ENCODE measurements around the gene VCAN.

The VCAN gene

DNA sequence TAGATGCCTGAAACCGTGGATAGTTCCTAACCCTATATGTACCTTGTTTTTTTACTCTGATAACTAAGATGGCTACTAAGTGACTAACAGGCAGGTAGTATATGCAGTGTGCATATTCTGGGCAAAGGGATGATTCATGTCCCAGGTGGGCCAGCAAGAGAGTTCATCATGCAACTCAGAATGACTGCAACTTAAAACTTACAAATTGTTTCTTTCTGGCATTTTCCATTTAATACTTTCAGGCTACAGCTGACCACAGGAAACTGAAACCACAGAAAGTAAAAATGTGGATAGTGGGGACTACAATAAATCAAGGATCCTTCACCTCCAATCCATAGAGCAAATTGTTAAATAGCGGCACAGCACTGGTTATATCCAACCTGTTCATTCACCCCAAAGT lies 30.7 kb upstream of the VCAN start:
- WGBS, 2 experiments: 96 to 100% methylated on average over 2 of the region's 2 CpGs
- no peak overlapping the region for H3K4me3 ChIP-seq (ENCODE audit: insufficient read depth, low read depth, low read length)
- no peak overlapping the region for H3K27ac ChIP-seq (ENCODE audit: insufficient read depth, low read depth, low read length, poor library complexity, severe bottlenecking)

GRCh38 chr5:83441747-83442146 lies 29.8 kb upstream of the VCAN start:
- no peak overlapping the region for H3K27ac ChIP-seq (ENCODE audit: insufficient read depth, low read depth, low read length, poor library complexity, severe bottlenecking)
- H3K4me3 ChIP-seq (ENCODE audit: insufficient read depth, low read depth, low read length): no peak overlapping the region
- H3K36me3 ChIP-seq (ENCODE audit: control insufficient read depth, insufficient read depth, low read length): no peaks in the 10 kb centered on the region
- no peaks in the 10 kb centered on the region for H3K9me3 ChIP-seq (ENCODE audit: control insufficient read depth, low read length)
- no peaks in the 10 kb centered on the region for H3K4me1 ChIP-seq (ENCODE audit: control insufficient read depth, insufficient read depth, low read length)
- H3K27me3 ChIP-seq (ENCODE audit: control insufficient read depth, insufficient read depth, low read length, poor library complexity, severe bottlenecking): no peaks in the 10 kb centered on the region
- WGBS, 2 experiments: 96 to 98% methylated on average over 3 to 4 of the region's 4 CpGs

More for the DNA sequence above, 30.7 kb upstream of the VCAN start:
- Histone ChIP-seq H3K27me3 (ENCODE audit: control insufficient read depth, insufficient read depth, low read length, poor library complexity, severe bottlenecking) (no peaks in the 10 kb centered on the region), H3K36me3 (ENCODE audit: control insufficient read depth, insufficient read depth, low read length) (no peaks in the 10 kb centered on the region), H3K9me3 (ENCODE audit: control insufficient read depth, low read length) (no peaks in the 10 kb centered on the region), H3K4me1 (ENCODE audit: control insufficient read depth, insufficient read depth, low read length) (no peaks in the 10 kb centered on the region)

GRCh38 chr5:83443534-83443933 lies 28.0 kb upstream of the VCAN start:
- H3K36me3 ChIP-seq (ENCODE audit: control insufficient read depth, insufficient read depth, low read length): no peaks in the 10 kb centered on the region

DNA sequence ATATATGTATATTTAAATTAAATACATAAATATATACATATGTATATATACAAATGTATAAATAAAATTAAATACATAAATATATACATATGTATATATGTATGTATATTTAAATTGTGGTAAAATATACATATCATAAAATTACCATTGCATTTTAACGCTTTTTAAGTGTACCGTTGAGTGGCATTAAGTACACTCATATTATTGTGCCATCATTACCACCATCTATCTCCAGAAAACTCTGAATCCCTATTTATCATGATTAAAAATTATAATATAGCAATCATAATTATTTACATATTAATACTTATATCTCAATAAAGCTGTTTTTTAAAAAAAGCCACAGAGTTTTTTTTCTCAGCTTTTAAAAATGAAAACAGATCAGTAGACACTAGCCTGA lies 27.1 kb upstream of the VCAN start:
- no peaks in the 10 kb centered on the region for H3K4me1 ChIP-seq (ENCODE audit: control insufficient read depth, insufficient read depth, low read length)
- no peak overlapping the region for H3K27ac ChIP-seq (ENCODE audit: insufficient read depth, low read depth, low read length, poor library complexity, severe bottlenecking)
- no peak overlapping the region for H3K4me3 ChIP-seq (ENCODE audit: insufficient read depth, low read depth, low read length)
- no peaks in the 10 kb centered on the region for H3K27me3 ChIP-seq (ENCODE audit: control insufficient read depth, insufficient read depth, low read length, poor library complexity, severe bottlenecking)
- no peaks in the 10 kb centered on the region for H3K36me3 ChIP-seq (ENCODE audit: control insufficient read depth, insufficient read depth, low read length)
- 90% methylated on average over 2 of the region's 2 CpGs; no CpG with 5 or more reads in 1 of the 2 experiments for WGBS, 2 experiments
- no peaks in the 10 kb centered on the region for H3K9me3 ChIP-seq (ENCODE audit: control insufficient read depth, low read length)

More at GRCh38 chr5:83443534-83443933, 28.0 kb upstream of the VCAN start:
- WGBS, 2 experiments: 91 to 94% methylated on average over 3 of the region's 3 CpGs
- Histone ChIP-seq H3K27me3 (ENCODE audit: control insufficient read depth, insufficient read depth, low read length, poor library complexity, severe bottlenecking) (no peaks in the 10 kb centered on the region), H3K27ac (ENCODE audit: insufficient read depth, low read depth, low read length, poor library complexity, severe bottlenecking) (no peak overlapping the region), H3K4me3 (ENCODE audit: insufficient read depth, low read depth, low read length) (no peak overlapping the region), H3K9me3 (ENCODE audit: control insufficient read depth, low read length) (no peaks in the 10 kb centered on the region), H3K4me1 (ENCODE audit: control insufficient read depth, insufficient read depth, low read length) (no peaks in the 10 kb centered on the region)

GRCh38 chr5:83446253-83446947 lies 25.1 kb upstream of the VCAN start:
- Histone ChIP-seq H3K4me1 (ENCODE audit: control insufficient read depth, insufficient read depth, low read length) (no peaks in the 10 kb centered on the region), H3K27ac (ENCODE audit: insufficient read depth, low read depth, low read length, poor library complexity, severe bottlenecking) (no peak overlapping the region), H3K36me3 (ENCODE audit: control insufficient read depth, insufficient read depth, low read length) (no peaks in the 10 kb centered on the region), H3K9me3 (ENCODE audit: control insufficient read depth, low read length) (no peaks in the 10 kb centered on the region), H3K4me3 (ENCODE audit: insufficient read depth, low read depth, low read length) (no peak overlapping the region), H3K27me3 (ENCODE audit: control insufficient read depth, insufficient read depth, low read length, poor library complexity, severe bottlenecking) (no peaks in the 10 kb centered on the region)
- WGBS, 2 experiments: 87 to 89% methylated on average over 3 to 4 of the region's 4 CpGs

DNA sequence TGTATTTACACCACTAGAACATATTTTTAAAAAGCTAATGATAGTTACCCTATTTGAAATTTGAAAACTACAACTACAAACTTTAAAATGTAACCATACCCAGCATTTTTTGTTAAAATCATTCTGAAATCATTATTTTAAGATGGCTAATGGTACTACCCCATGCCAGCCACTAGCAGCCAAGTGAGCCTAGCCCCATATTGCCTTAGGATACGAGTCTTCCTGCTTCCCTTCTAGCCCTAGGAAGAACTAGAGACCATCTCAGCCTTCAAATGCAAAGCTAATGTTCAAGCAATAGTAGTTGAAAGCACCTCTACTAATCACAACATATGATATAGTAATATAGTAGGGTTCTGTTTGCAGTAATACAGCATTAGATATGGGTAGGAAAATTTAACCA lies 24.0 kb upstream of the VCAN start:
- Histone ChIP-seq H3K36me3 (ENCODE audit: control insufficient read depth, insufficient read depth, low read length) (no peaks in the 10 kb centered on the region), H3K4me3 (ENCODE audit: insufficient read depth, low read depth, low read length) (no peak overlapping the region), H3K9me3 (ENCODE audit: control insufficient read depth, low read length) (no peaks in the 10 kb centered on the region), H3K27ac (ENCODE audit: insufficient read depth, low read depth, low read length, poor library complexity, severe bottlenecking) (no peak overlapping the region), H3K4me1 (ENCODE audit: control insufficient read depth, insufficient read depth, low read length) (no peaks in the 10 kb centered on the region), H3K27me3 (ENCODE audit: control insufficient read depth, insufficient read depth, low read length, poor library complexity, severe bottlenecking) (no peaks in the 10 kb centered on the region)
- WGBS, 2 experiments: 73 to 94% methylated on average over 1 of the region's 1 CpG

- WGBS, 2 experiments: 79 to 86% methylated on average over 4 of the region's 4 CpGs
- no peaks in the 10 kb centered on the region for H3K9me3 ChIP-seq (ENCODE audit: control insufficient read depth, low read length)
- H3K27ac ChIP-seq (ENCODE audit: insufficient read depth, low read depth, low read length, poor library complexity, severe bottlenecking): no peak overlapping the region
- no peaks in the 10 kb centered on the region for H3K27me3 ChIP-seq (ENCODE audit: control insufficient read depth, insufficient read depth, low read length, poor library complexity, severe bottlenecking)
- H3K4me3 ChIP-seq (ENCODE audit: insufficient read depth, low read depth, low read length): no peak overlapping the region
- no peaks in the 10 kb centered on the region for H3K4me1 ChIP-seq (ENCODE audit: control insufficient read depth, insufficient read depth, low read length)
- H3K36me3 ChIP-seq (ENCODE audit: control insufficient read depth, insufficient read depth, low read length): no peaks in the 10 kb centered on the region
Measured at GRCh38 chr5:83450183-83450966, 21.2 kb upstream of the VCAN start.

DNA sequence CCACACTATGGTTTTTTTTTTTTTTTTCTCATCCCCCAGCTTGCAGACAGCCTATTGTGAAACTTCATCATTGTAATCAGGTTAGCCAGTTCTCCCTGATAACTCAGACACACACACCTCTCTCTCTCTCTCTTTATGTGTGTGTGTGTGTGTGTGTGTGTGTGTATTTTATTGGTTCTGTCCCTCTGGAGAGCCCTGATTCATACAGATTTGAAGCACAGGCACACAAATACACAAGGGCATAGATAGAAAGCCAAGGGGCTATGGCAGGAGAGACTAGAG lies 20.6 kb upstream of the VCAN start:
- Histone ChIP-seq H3K27me3 (ENCODE audit: control insufficient read depth, insufficient read depth, low read length, poor library complexity, severe bottlenecking) (no peaks in the 10 kb centered on the region), H3K9me3 (ENCODE audit: control insufficient read depth, low read length) (no peaks in the 10 kb centered on the region), H3K27ac (ENCODE audit: insufficient read depth, low read depth, low read length, poor library complexity, severe bottlenecking) (no peak overlapping the region), H3K36me3 (ENCODE audit: control insufficient read depth, insufficient read depth, low read length) (no peaks in the 10 kb centered on the region), H3K4me1 (ENCODE audit: control insufficient read depth, insufficient read depth, low read length) (no peaks in the 10 kb centered on the region), H3K4me3 (ENCODE audit: insufficient read depth, low read depth, low read length) (no peak overlapping the region)

DNA sequence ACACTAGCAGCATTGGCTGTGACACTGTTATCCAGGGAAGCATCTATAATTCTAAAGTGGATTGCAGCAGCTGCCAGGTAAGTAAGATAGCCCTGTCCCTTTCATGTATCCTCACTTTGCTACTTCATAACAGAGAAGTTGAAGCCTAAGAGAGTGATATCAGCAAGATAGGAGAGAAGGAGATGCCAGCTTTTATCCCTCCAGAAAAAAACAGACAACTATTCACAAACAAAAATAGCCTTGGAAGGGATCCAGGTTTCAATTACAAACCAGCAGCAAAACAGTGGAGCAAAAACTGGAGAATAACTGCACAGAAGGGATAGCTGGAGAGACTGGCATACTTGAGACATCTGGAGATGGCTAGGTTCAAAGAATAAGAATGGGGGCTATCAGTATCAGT lies 19.6 kb upstream of the VCAN start:
- Histone ChIP-seq H3K36me3 (ENCODE audit: control insufficient read depth, insufficient read depth, low read length) (no peaks in the 10 kb centered on the region), H3K4me3 (ENCODE audit: insufficient read depth, low read depth, low read length) (no peak overlapping the region), H3K27me3 (ENCODE audit: control insufficient read depth, insufficient read depth, low read length, poor library complexity, severe bottlenecking) (no peaks in the 10 kb centered on the region), H3K9me3 (ENCODE audit: control insufficient read depth, low read length) (peaks cover 2% of the 10 kb centered on the region), H3K27ac (ENCODE audit: insufficient read depth, low read depth, low read length, poor library complexity, severe bottlenecking) (no peak overlapping the region), H3K4me1 (ENCODE audit: control insufficient read depth, insufficient read depth, low read length) (no peaks in the 10 kb centered on the region)

GRCh38 chr5:83453937-83454336 lies 17.6 kb upstream of the VCAN start:
- WGBS, 2 experiments: 77 to 83% methylated on average over 1 of the region's 1 CpG
- peaks cover 2% of the 10 kb centered on the region for H3K9me3 ChIP-seq (ENCODE audit: control insufficient read depth, low read length)
- no peak overlapping the region for H3K4me3 ChIP-seq (ENCODE audit: insufficient read depth, low read depth, low read length)
- H3K4me1 ChIP-seq (ENCODE audit: control insufficient read depth, insufficient read depth, low read length): no peaks in the 10 kb centered on the region
- H3K27ac ChIP-seq (ENCODE audit: insufficient read depth, low read depth, low read length, poor library complexity, severe bottlenecking): no peak overlapping the region
- H3K27me3 ChIP-seq (ENCODE audit: control insufficient read depth, insufficient read depth, low read length, poor library complexity, severe bottlenecking): no peaks in the 10 kb centered on the region
- no peaks in the 10 kb centered on the region for H3K36me3 ChIP-seq (ENCODE audit: control insufficient read depth, insufficient read depth, low read length)

Data from ectodermal cell (in vitro differentiated cells).